DOHH2 (cell line): ENCODE data around the gene TAF4.

Experiments
- H3F3A ChIP-seq: fragments of 200-600 bp; sonication (generic), shearing (Covaris generic); 2 replicates; pipeline ENCODE4 v1.6.0; 2016; ENCODE audit warnings: antibody characterized with exemption, mild to moderate bottlenecking; ENCODE audit not compliant: control insufficient read depth, insufficient read depth
- H3K27ac ChIP-seq: fragments of 200-600 bp; sonication (generic); 2 replicates; pipeline ENCODE4 v1.5.1; 2014; ENCODE audit warnings: low read depth, mild to moderate bottlenecking, low read length, moderate library complexity
- H3K27me3 ChIP-seq: fragments of 200-600 bp; sonication (generic); 2 replicates; pipeline ENCODE4 v1.6.1; 2014; ENCODE audit warnings: mild to moderate bottlenecking, low read length, mixed read lengths; ENCODE audit not compliant: control insufficient read depth
- H3K36me3 ChIP-seq: fragments of 200-600 bp; sonication (generic); 2 replicates; pipeline ENCODE4 v1.6.1; 2014; ENCODE audit warnings: mild to moderate bottlenecking, low read length, moderate library complexity, mixed read lengths; ENCODE audit not compliant: control insufficient read depth
- H3K4me1 ChIP-seq: fragments of 200-600 bp; sonication (generic); 2 replicates; pipeline ENCODE4 v1.6.1; 2014; ENCODE audit warnings: mild to moderate bottlenecking, low read length, mixed read lengths; ENCODE audit not compliant: control insufficient read depth
- H3K4me2 ChIP-seq: fragments of 200-600 bp; sonication (generic); 2 replicates; pipeline ENCODE4 v1.6.0; 2014; ENCODE audit warnings: mild to moderate bottlenecking, low read length, moderate library complexity
- H3K4me3 ChIP-seq: fragments of 200-600 bp; sonication (generic); 2 replicates; pipeline ENCODE4 v1.5.1; 2014; ENCODE audit warnings: mild to moderate bottlenecking, low read length, mixed read lengths
- H3K79me2 ChIP-seq: fragments of 200-600 bp; sonication (generic); 2 replicates; pipeline ENCODE4 v1.6.1; 2014; ENCODE audit warnings: mild to moderate bottlenecking, low read length, mixed read lengths; ENCODE audit not compliant: control insufficient read depth
- H3K9me2 ChIP-seq: fragments of 200-600 bp; sonication (generic); replicated peaks from 2 replicates; pipeline ENCODE4 v1.6.1; 2014; ENCODE audit warnings: mild to moderate bottlenecking, low read length, mixed read lengths; ENCODE audit not compliant: control insufficient read depth
- H3K9me3 ChIP-seq: fragments of 200-600 bp; sonication (generic); 2 replicates; pipeline ENCODE4 v1.6.1; 2014; ENCODE audit warnings: antibody characterized with exemption, low read length, mixed read lengths; ENCODE audit not compliant: control insufficient read depth, insufficient read depth
- H4K20me1 ChIP-seq: fragments of 200-600 bp; sonication (generic); 2 replicates; pipeline ENCODE4 v1.6.0; 2014; ENCODE audit warnings: low read depth, mild to moderate bottlenecking, antibody characterized with exemption, low read length, moderate library complexity; ENCODE audit not compliant: control insufficient read depth, insufficient read depth
- EZH2phosphoT487 ChIP-seq: fragments of 200-600 bp; sonication (generic); IDR thresholded peaks from 2 replicates; pipeline ENCODE4 v1.6.1; 2017; ENCODE audit warnings: borderline replicate concordance, mild to moderate bottlenecking, antibody characterized with exemption, low read length, moderate library complexity, mixed read lengths
- TF ChIP-seq, protein P1 (sequence below): fragments of 200-600 bp; sonication (generic); IDR thresholded peaks from one replicate; pipeline ENCODE4 v1.5.1; 2014; ENCODE audit warnings: antibody characterized with exemption, mild to moderate bottlenecking, low read depth, low read length; ENCODE audit not compliant: poor library complexity, severe bottlenecking

The TAF4 gene

DNA sequence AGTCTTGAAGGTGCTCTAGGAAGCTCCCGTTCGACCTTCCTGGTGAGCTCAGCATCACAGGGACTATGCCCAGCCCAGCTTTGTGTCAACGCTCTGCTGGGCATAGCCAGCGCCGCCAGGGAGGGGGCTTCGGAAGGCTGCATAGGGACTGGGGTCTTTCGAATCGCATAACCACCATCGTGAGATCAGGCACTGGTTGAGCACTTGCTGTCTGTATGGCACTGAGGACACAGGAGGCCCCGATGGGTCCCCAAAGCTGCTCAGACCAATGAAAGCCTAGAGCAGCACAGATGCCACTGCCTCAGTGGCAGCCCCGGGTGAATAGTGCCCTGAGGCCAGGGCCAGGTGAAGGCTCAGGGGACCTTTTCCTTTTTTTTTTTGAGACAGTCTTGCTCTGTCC lies 96.7 kb downstream of the TAF4 start:
- no peaks in the 10 kb centered on the region for H3K79me2 ChIP-seq
- no peaks in the 10 kb centered on the region for H3K4me1 ChIP-seq
- H3K27me3 ChIP-seq: no peaks in the 10 kb centered on the region
- no peaks in the 10 kb centered on the region for H3F3A ChIP-seq
- no peaks in the 10 kb centered on the region for H3K9me3 ChIP-seq
- H3K4me3 ChIP-seq: no peak overlapping the region
- H3K27ac ChIP-seq: no peak overlapping the region
- TF ChIP-seq EZH2phosphoT487: no peak
- TF ChIP-seq, protein P1, sequence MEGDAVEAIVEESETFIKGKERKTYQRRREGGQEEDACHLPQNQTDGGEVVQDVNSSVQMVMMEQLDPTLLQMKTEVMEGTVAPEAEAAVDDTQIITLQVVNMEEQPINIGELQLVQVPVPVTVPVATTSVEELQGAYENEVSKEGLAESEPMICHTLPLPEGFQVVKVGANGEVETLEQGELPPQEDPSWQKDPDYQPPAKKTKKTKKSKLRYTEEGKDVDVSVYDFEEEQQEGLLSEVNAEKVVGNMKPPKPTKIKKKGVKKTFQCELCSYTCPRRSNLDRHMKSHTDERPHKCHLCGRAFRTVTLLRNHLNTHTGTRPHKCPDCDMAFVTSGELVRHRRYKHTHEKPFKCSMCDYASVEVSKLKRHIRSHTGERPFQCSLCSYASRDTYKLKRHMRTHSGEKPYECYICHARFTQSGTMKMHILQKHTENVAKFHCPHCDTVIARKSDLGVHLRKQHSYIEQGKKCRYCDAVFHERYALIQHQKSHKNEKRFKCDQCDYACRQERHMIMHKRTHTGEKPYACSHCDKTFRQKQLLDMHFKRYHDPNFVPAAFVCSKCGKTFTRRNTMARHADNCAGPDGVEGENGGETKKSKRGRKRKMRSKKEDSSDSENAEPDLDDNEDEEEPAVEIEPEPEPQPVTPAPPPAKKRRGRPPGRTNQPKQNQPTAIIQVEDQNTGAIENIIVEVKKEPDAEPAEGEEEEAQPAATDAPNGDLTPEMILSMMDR: no peak
- no peak overlapping the region for H3K4me2 ChIP-seq
- no peaks in the 10 kb centered on the region for H4K20me1 ChIP-seq
- no peaks in the 10 kb centered on the region for H3K9me2 ChIP-seq
- peaks cover 11% of the 10 kb centered on the region for H3K36me3 ChIP-seq

DNA sequence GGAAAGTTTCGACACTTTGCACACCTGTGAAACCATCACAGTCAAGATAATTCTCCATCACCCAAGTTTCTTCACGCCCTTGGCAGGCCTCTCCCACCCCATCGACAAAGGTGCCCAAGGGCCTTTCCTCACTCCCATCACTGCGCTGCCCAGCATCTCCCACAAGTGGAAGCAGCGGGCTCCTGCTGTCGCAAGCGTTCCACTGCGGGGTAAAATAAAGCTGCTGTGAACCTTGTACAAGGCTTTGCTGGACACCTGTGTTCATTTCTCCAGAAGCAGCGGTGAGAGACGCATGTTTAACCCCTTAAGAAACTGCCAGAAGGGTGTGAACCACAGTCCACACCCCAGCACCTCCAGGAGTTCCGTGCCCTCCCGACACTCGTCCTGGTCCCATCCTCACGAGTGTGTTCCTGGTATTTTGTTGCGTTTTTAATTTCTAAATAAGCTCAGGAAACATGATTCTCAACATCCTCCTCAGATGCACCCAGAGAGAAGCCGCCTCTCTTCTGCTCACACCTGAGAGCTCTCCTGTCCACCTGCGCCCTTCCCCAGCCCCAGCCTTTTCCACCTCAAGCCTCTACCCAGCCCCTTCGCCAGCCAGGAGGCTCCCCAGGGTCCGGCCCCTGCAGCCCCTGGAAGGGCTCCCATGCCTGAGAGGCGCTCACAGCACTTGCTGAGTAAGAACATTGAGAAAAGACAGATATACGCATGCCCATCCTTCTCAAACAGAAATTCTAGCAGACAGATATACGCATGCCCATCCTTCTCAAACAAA lies 97.5 kb downstream of the TAF4 start:
- Histone ChIP-seq H3F3A (no peaks in the 10 kb centered on the region), H3K36me3 (peaks cover 5% of the 10 kb centered on the region; the same call in 1 of the 2 replicates), H3K27ac (no peak overlapping the region), H4K20me1 (no peaks in the 10 kb centered on the region), H3K79me2 (no peaks in the 10 kb centered on the region), H3K27me3 (no peaks in the 10 kb centered on the region), H3K9me3 (no peaks in the 10 kb centered on the region), H3K4me1 (no peaks in the 10 kb centered on the region), H3K4me2 (no peak overlapping the region), H3K4me3 (no peak overlapping the region), H3K9me2 (no peaks in the 10 kb centered on the region)
- TF ChIP-seq, protein P1: no peak
- TF ChIP-seq EZH2phosphoT487: no peak

DNA sequence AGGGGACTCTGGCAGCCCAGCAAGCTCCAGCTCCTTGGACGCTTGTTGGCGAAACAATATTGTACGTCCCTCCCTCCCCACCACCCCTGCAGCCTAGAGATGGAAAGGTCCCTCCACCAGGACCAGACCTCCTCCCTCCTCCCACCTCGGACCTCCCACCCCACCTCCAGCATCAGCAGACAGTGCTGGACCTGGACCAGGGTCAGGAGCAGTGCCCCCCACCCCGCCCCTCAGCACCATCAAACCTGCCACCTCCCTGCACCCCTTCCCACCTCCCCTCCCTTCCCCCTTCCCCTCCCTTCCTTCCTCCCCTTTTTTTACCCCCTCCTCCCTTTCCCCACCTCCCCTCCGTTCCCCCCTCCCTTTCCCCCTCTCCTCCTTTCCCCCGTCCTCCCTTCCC lies 98.4 kb downstream of the TAF4 start:
- no peak overlapping the region for H3K27ac ChIP-seq
- H3K79me2 ChIP-seq: no peaks in the 10 kb centered on the region
- no peaks in the 10 kb centered on the region for H3F3A ChIP-seq
- no peaks in the 10 kb centered on the region for H4K20me1 ChIP-seq
- H3K9me3 ChIP-seq: no peaks in the 10 kb centered on the region
- no peaks in the 10 kb centered on the region for H3K9me2 ChIP-seq
- TF ChIP-seq, protein P1: no peak
- no peaks in the 10 kb centered on the region for H3K4me1 ChIP-seq
- H3K4me2 ChIP-seq: no peak overlapping the region
- no peak overlapping the region for H3K4me3 ChIP-seq
- no peaks in the 10 kb centered on the region for H3K36me3 ChIP-seq
- no peaks in the 10 kb centered on the region for H3K27me3 ChIP-seq
